Hepatocyte (in vitro differentiated cells): Measurements from ENCODE around the gene NXPH4.

ENCODE experiments used
- CTCF ChIP-seq: fragments of 200-600 bp; sonication (generic); IDR thresholded peaks from 2 replicates; pipeline ENCODE4 v1.5.1; 2016; ENCODE audit warnings: antibody characterized with exemption, mild to moderate bottlenecking; ENCODE audit not compliant: poor library complexity
- EZH2 ChIP-seq: fragments of 200-600 bp; sonication (generic); IDR thresholded peaks from 2 replicates; pipeline ENCODE4 v1.6.1; 2016; ENCODE audit warnings: antibody characterized with exemption, mild to moderate bottlenecking, borderline replicate concordance
- EZH2phosphoT487 ChIP-seq: fragments of 200-600 bp; sonication (generic); IDR thresholded peaks from one replicate; pipeline ENCODE4 v1.6.1; 2018; ENCODE audit warnings: antibody characterized with exemption, mild to moderate bottlenecking, low read depth, moderate library complexity; ENCODE audit not compliant: unreplicated experiment, severe bottlenecking

GRCh38 chr12:57207731-57208630, 8.6 kb upstream of the NXPH4 start:
- TF ChIP-seq CTCF: no peak
- no peak for TF ChIP-seq EZH2phosphoT487
- TF ChIP-seq EZH2: no peak
